Stimulated activated naive CD4-positive, alpha-beta T cell treated with Interleukin-2 at 50 U/mL for 16 hours (primary cell): ENCODE results near the gene SELPLG.
"Not testable (repeated sequence)": the region's sequence is repeated elsewhere in the genome, so short reads cannot be mapped to it uniquely, and the experiment has no call there.

Source experiments
- DNase-seq: peaks from one replicate; lab custom pipeline; 2025; lab: John Stamatoyannopoulos, UW

SELPLG gene

GRCh38 chr12:108603743-108604142 is 30.0 kb downstream of the SELPLG start:
- DNase-seq, result no peak

GRCh38 chr12:108602976-108603704 is 30.6 kb downstream of the SELPLG start:
- no peak for DNase-seq

- DNase-seq, result no peak
Measured at GRCh38 chr12:108602209-108602705, 31.4 kb downstream of the SELPLG start.

- DNase-seq, result no peak
Measured at GRCh38 chr12:108600702-108601007, 33.0 kb downstream of the SELPLG start.

GRCh38 chr12:108599948-108600701 is 33.6 kb downstream of the SELPLG start:
- DNase-seq, result no peak

- DNase-seq, result no peak
Measured at GRCh38 chr12:108599541-108599940, 34.2 kb downstream of the SELPLG start.

- no peak for DNase-seq
Measured at GRCh38 chr12:108598553-108599250, 35.0 kb downstream of the SELPLG start.

- no peak for DNase-seq
Measured at GRCh38 chr12:108597559-108598471, 35.9 kb downstream of the SELPLG start, which contains the start of gene TMEM119. Gene TMEM119, minus strand, starts transcription at chr12:108598084. Its CDS starts 5,701 bp downstream, at chr12:108592383.

GRCh38 chr12:108596854-108597558 is 36.7 kb downstream of the SELPLG start:
- DNase-seq, result no peak

- no peak for DNase-seq
Measured at GRCh38 chr12:108595711-108596647, 37.7 kb downstream of the SELPLG start.

- no peak for DNase-seq
Measured at GRCh38 chr12:108594960-108595710, 38.6 kb downstream of the SELPLG start.

- no peak for DNase-seq
Measured at GRCh38 chr12:108594323-108594903, 39.3 kb downstream of the SELPLG start.

- DNase-seq, result no peak
Measured at GRCh38 chr12:108592033-108592909, 41.4 kb downstream of the SELPLG start.

GRCh38 chr12:108591267-108591980 is 42.3 kb downstream of the SELPLG start:
- DNase-seq, result no peak

- DNase-seq, result not testable (repeated sequence)
Measured at GRCh38 chr12:108590463-108590862, 43.2 kb downstream of the SELPLG start.

- DNase-seq, result no peak
Measured at GRCh38 chr12:108589840-108590229, 43.9 kb downstream of the SELPLG start.
